Caco-2 (cell line): Measurements from ENCODE around the gene ATP8A2. TPM values are rescaled to one million over a fixed set of nuclear protein-coding genes. Genes with fewer than 3 reads are reported as not detected.

ENCODE experiments used
- BruUV-seq: library from RNA; stranded (reverse); fragments of 400-500 nt; replicated peaks from 2 replicates; lab custom pipeline; 2021; lab: Mats Ljungman, UMichigan
- CTCF ChIA-PET: fragments of 300-600 bp; sonication (Branson Sonifier 250); formaldehyde crosslinking; loops from one replicate; lab custom pipeline; 2022; ENCODE audit warnings: antibody characterized with exemption; lab: Charles Lee
- POLR2A ChIA-PET: fragments of 300-600 bp; sonication (Branson Sonifier 250); formaldehyde crosslinking; loops from one replicate; lab custom pipeline; 2022; ENCODE audit warnings: antibody characterized with exemption; lab: Charles Lee
- DNase-seq, 2 experiments: peaks; one replicate each; pipeline versions ENCODE4 v3.0.0 to v3.0.0-alpha.2; 2020 to 2022
- H3K27me3 ChIP-seq: replicated peaks from 2 replicates; pipeline ENCODE4 v1.6.0; 2011; ENCODE audit warnings: low read length; ENCODE audit not compliant: control insufficient read depth, insufficient read depth
- H3K36me3 ChIP-seq: 2 replicates; pipeline ENCODE4 v1.5.1; 2011; ENCODE audit warnings: low read length; ENCODE audit not compliant: control insufficient read depth, insufficient read depth
- H3K4me1 ChIP-seq: fragments of 250-450 bp; sonication (Bioruptor Pico); 2 replicates; pipeline ENCODE4 v1.5.1; 2020; ENCODE audit warnings: mild to moderate bottlenecking
- H3K4me3 ChIP-seq: 2 replicates; pipeline ENCODE4 v1.5.1; 2011; ENCODE audit warnings: low read depth, mild to moderate bottlenecking, control low read depth, low read length
- H3K9me3 ChIP-seq: fragments of 250-450 bp; sonication (Bioruptor Pico); 2 replicates; pipeline ENCODE4 v1.5.1; 2020; ENCODE audit warnings: mild to moderate bottlenecking, moderate library complexity
- H3K27ac Mint-ChIP-seq: one replicate; pipeline ENCODE4 v1.8.0; 2022; ENCODE audit warnings: mixed read lengths; ENCODE audit not compliant: unreplicated experiment
- H3K27me3 Mint-ChIP-seq: one replicate; pipeline ENCODE4 v1.8.0; 2022; ENCODE audit warnings: mixed read lengths; ENCODE audit not compliant: insufficient read depth, unreplicated experiment
- H3K36me3 Mint-ChIP-seq: one replicate; pipeline ENCODE4 v1.8.0; 2022; ENCODE audit warnings: mild to moderate bottlenecking, mixed read lengths; ENCODE audit not compliant: insufficient read depth, unreplicated experiment
- H3K4me1 Mint-ChIP-seq: one replicate; pipeline ENCODE4 v1.8.0; 2022; ENCODE audit warnings: low read depth, mixed read lengths; ENCODE audit not compliant: unreplicated experiment
- H3K4me3 Mint-ChIP-seq: one replicate; pipeline ENCODE4 v1.8.0; 2022; ENCODE audit warnings: mild to moderate bottlenecking, moderate library complexity, mixed read lengths; ENCODE audit not compliant: unreplicated experiment
- H3K9me3 Mint-ChIP-seq: one replicate; pipeline ENCODE4 v1.8.0; 2022; ENCODE audit warnings: mixed read lengths; ENCODE audit not compliant: unreplicated experiment
- CTCF ChIP-seq, 2 experiments: fragments of 200-600 bp in 1 of 2; IDR thresholded peaks; 1 replicate in 1 of 2; 2 replicates in 1 of 2; pipeline versions ENCODE4 v1.5.1 to v1.8.0; 2011 to 2022; ENCODE audit warnings: antibody characterized with exemption in 1 of 2, control low read depth in 1 of 2, inconsistent platforms in 1 of 2, low read depth in 1 of 2, low read length in 1 of 2, mild to moderate bottlenecking in 1 of 2, moderate library complexity in 1 of 2; ENCODE audit not compliant: insufficient read depth in 1 of 2, severe bottlenecking in 1 of 2, unreplicated experiment in 1 of 2
- intact Hi-C: fragments of 100-400 bp; cut with micrococcal nuclease; formaldehyde crosslinking; loops from one replicate; pipeline ENCODE4 v1.10.0; 2022; ENCODE audit not compliant: unreplicated experiment
- total RNA-seq: library from RNA; stranded (reverse); gene quantifications from 2 replicates; pipeline ENCODE4 v1.2.3, GENCODE V29; 2022

Gene ATP8A2
- total RNA-seq, 1 experiment from 2014 or later: 0.05 TPM

GRCh38 chr13:25649001-25649633 is 277.3 kb downstream of the ATP8A2 start:
- Mint-ChIP-seq H3K4me3 (no peak overlapping the region), H3K4me1 (no peaks in the 10 kb centered on the region)

GRCh38 chr13:25652764-25653163 is 281.0 kb downstream of the ATP8A2 start:
- Mint-ChIP-seq H3K27me3 (peaks cover 3% of the 10 kb centered on the region), H3K9me3 (peaks cover 7% of the 10 kb centered on the region), H3K36me3 (no peaks in the 10 kb centered on the region), H3K4me1 (no peaks in the 10 kb centered on the region), H3K4me3 (no peak overlapping the region), H3K27ac (no peak overlapping the region)
- H3K4me1 ChIP-seq: no peaks in the 10 kb centered on the region
- H3K4me3 ChIP-seq: no peak overlapping the region
- no peaks in the 10 kb centered on the region for H3K27me3 ChIP-seq
- ChIA-PET CTCF (no interaction called here), POLR2A (no interaction called here)
- H3K9me3 ChIP-seq: no peaks in the 10 kb centered on the region
- TF ChIP-seq CTCF (IDR thresholded peaks at IDR 0.05; ENCODE audit: insufficient read depth in 1 of 2, low read depth in 1 of 2, low read length in 1 of 2, severe bottlenecking in 1 of 2, unreplicated experiment in 1 of 2): no peak
- intact Hi-C loops: no loop called here
- no peak for DNase-seq
- H3K36me3 ChIP-seq: no peaks in the 10 kb centered on the region
- no TSS peak for BruUV-seq

More at GRCh38 chr13:25649001-25649633, 277.3 kb downstream of the ATP8A2 start:
- no peak for TF ChIP-seq CTCF (IDR thresholded peaks at IDR 0.05; ENCODE audit: insufficient read depth in 1 of 2, low read depth in 1 of 2, low read length in 1 of 2, severe bottlenecking in 1 of 2, unreplicated experiment in 1 of 2)
- Mint-ChIP-seq H3K27ac (no peak overlapping the region), H3K36me3 (no peaks in the 10 kb centered on the region), H3K9me3 (peaks cover 12% of the 10 kb centered on the region), H3K27me3 (peaks cover 7% of the 10 kb centered on the region)
- DNase-seq: peak in 1 of 2 experiments; percentile 16
- Histone ChIP-seq H3K27me3 (no peaks in the 10 kb centered on the region), H3K36me3 (no peaks in the 10 kb centered on the region), H3K4me3 (no peak overlapping the region), H3K9me3 (no peaks in the 10 kb centered on the region), H3K4me1 (no peaks in the 10 kb centered on the region)
- ChIA-PET POLR2A (no interaction called here), CTCF (no interaction called here)
- no TSS peak for BruUV-seq
- intact Hi-C loops: no loop called here

GRCh38 chr13:25654322-25654721 is 282.5 kb downstream of the ATP8A2 start:
- ChIA-PET CTCF (no interaction called here), POLR2A (no interaction called here)
- Mint-ChIP-seq H3K4me3 (no peak overlapping the region), H3K36me3 (no peaks in the 10 kb centered on the region), H3K4me1 (peaks cover 10% of the 10 kb centered on the region), H3K27ac (no peak overlapping the region), H3K9me3 (no peaks in the 10 kb centered on the region), H3K27me3 (no peaks in the 10 kb centered on the region)
- no peak for TF ChIP-seq CTCF (IDR thresholded peaks at IDR 0.05; ENCODE audit: insufficient read depth in 1 of 2, low read depth in 1 of 2, low read length in 1 of 2, severe bottlenecking in 1 of 2, unreplicated experiment in 1 of 2)
- H3K27me3 ChIP-seq: no peaks in the 10 kb centered on the region
- no peak for DNase-seq
- BruUV-seq: no TSS peak
- no peaks in the 10 kb centered on the region for H3K9me3 ChIP-seq
- H3K4me1 ChIP-seq: peaks cover 6% of the 10 kb centered on the region; the same call in 1 of the 2 replicates
- no peaks in the 10 kb centered on the region for H3K36me3 ChIP-seq
- intact Hi-C loops: no loop called here
- no peak overlapping the region for H3K4me3 ChIP-seq
